ENCODE measurements around the gene BAIAP2L1. TPM values are rescaled to one million over a fixed set of nuclear protein-coding genes. Genes with fewer than 3 reads are reported as not detected.

BAIAP2L1 gene
- total and polyA plus RNA-seq, 2 experiments from 2014 or later = 24.1 to 38.3 TPM

- Mint-ChIP-seq H3K36me3 (ENCODE audit: low read depth) (no peaks in the 10 kb centered on the region; the same call in 2 of the 3 replicates), H3K4me3 (no peak overlapping the region), H3K9me3 (no peaks in the 10 kb centered on the region), H3K4me1 (no peaks in the 10 kb centered on the region), H3K27me3 (ENCODE audit: insufficient read depth, low read depth, poor library complexity) (peaks cover 7% of the 10 kb centered on the region), H3K27ac (no peak overlapping the region)
- no peaks in the 10 kb centered on the region for H3K79me2 ChIP-seq (replicated peaks; ENCODE audit: insufficient read depth)
- no peaks in the 10 kb centered on the region for H3F3A ChIP-seq (replicated peaks; ENCODE audit: low read depth)
- no peak for DNase-seq (ENCODE audit: low spot score)
- H3K27me3 ChIP-seq (ENCODE audit: insufficient read depth) = no peaks in the 10 kb centered on the region
- TF ChIP-seq ETS1 (IDR thresholded peaks at IDR 0.05) (no peak), ZNF114 (CRISPR knock-in tag; IDR thresholded peaks at IDR 0.05) (no peak), ZNF331 (CRISPR knock-in tag; IDR thresholded peaks at IDR 0.05; ENCODE audit: low read depth) (no peak), CTCF (conservative IDR thresholded peaks at IDR 0.05; ENCODE audit: low read depth in 2 of 2) (no peak)
- H3K9me2 ChIP-seq (ENCODE audit: insufficient read depth) = no peaks in the 10 kb centered on the region
- H3K4me2 ChIP-seq = no peak overlapping the region
- no peaks in the 10 kb centered on the region for H3K4me1 ChIP-seq (ENCODE audit: insufficient read depth)
- no peaks in the 10 kb centered on the region for H3K36me3 ChIP-seq (ENCODE audit: insufficient read depth)
- no peak overlapping the region for H3K27ac ChIP-seq (ENCODE audit: low read depth)
- H3K4me3 ChIP-seq = no peak overlapping the region
- no peaks in the 10 kb centered on the region for H4K20me1 ChIP-seq (replicated peaks; ENCODE audit: insufficient read depth)
- no peak for ATAC-seq
- no peak overlapping the region for H2AFZ ChIP-seq
Observed at GRCh38 chr7:98242342-98242741, 158.5 kb downstream of the BAIAP2L1 start.

GRCh38 chr7:98241674-98242241 lies 159.1 kb downstream of the BAIAP2L1 start:
- no peak overlapping the region for H3K4me3 ChIP-seq
- Mint-ChIP-seq H3K4me3 (no peak overlapping the region), H3K27ac (no peak overlapping the region), H3K9me3 (no peaks in the 10 kb centered on the region), H3K4me1 (no peaks in the 10 kb centered on the region), H3K27me3 (ENCODE audit: insufficient read depth, low read depth, poor library complexity) (peaks cover 8% of the 10 kb centered on the region), H3K36me3 (ENCODE audit: low read depth) (no peaks in the 10 kb centered on the region; the same call in 2 of the 3 replicates)
- H3K4me2 ChIP-seq = no peak overlapping the region
- H3K4me1 ChIP-seq (ENCODE audit: insufficient read depth) = no peaks in the 10 kb centered on the region
- no peak for DNase-seq (ENCODE audit: low spot score)
- H3K36me3 ChIP-seq (ENCODE audit: insufficient read depth) = no peaks in the 10 kb centered on the region
- ATAC-seq = peak; percentile 53
- no peaks in the 10 kb centered on the region for H4K20me1 ChIP-seq (replicated peaks; ENCODE audit: insufficient read depth)
- no peaks in the 10 kb centered on the region for H3K79me2 ChIP-seq (replicated peaks; ENCODE audit: insufficient read depth)
- H3F3A ChIP-seq (replicated peaks; ENCODE audit: low read depth) = no peaks in the 10 kb centered on the region
- no peak for TF ChIP-seq CTCF (conservative IDR thresholded peaks at IDR 0.05; ENCODE audit: low read depth in 2 of 2)
- no peak for TF ChIP-seq REST (IDR thresholded peaks at IDR 0.05; ENCODE audit: unreplicated experiment)
- TF ChIP-seq STAT1 (IDR thresholded peaks at IDR 0.05; ENCODE audit: unreplicated experiment) = no peak
- TF ChIP-seq EZH2 (IDR thresholded peaks at IDR 0.05; ENCODE audit: low read depth, unreplicated experiment) = no peak
- H2AFZ ChIP-seq = no peak overlapping the region
- no peak overlapping the region for H3K27ac ChIP-seq (ENCODE audit: low read depth)
- H3K27me3 ChIP-seq (ENCODE audit: insufficient read depth) = no peaks in the 10 kb centered on the region
- no peaks in the 10 kb centered on the region for H3K9me2 ChIP-seq (ENCODE audit: insufficient read depth)

Measured in GM23338 (cell line).